Upper lobe of right lung (tissue), 1 donor: ENCODE measurements around the gene FUT8. TPM values are rescaled to one million over a fixed set of nuclear protein-coding genes. Genes with fewer than 3 reads are reported as not detected.
"Not testable (repeated sequence)": the region's sequence is repeated elsewhere in the genome, so short reads cannot be mapped to it uniquely, and the experiment has no call there.

Experiments used
- ATAC-seq: fragments of 200-7000 bp; cut with Tn5 transposase; one replicate; pipeline ENCODE4 v1.9.1; 2020; ENCODE audit warnings: mild to moderate bottlenecking, moderate library complexity
- DNase-seq: peaks from one replicate; pipeline ENCODE4 v3.0.0-alpha.2; 2020
- H3K27ac ChIP-seq: fragments of 200-600 bp; one replicate; pipeline ENCODE4 v1.8.0; 2022
- H3K27me3 ChIP-seq: fragments of 200-600 bp; one replicate; pipeline ENCODE4 v1.8.0; 2022; ENCODE audit warnings: mild to moderate bottlenecking
- H3K36me3 ChIP-seq: fragments of 200-600 bp; one replicate; pipeline ENCODE4 v1.8.0; 2022
- H3K4me1 ChIP-seq: fragments of 200-600 bp; one replicate; pipeline ENCODE4 v1.8.0; 2022
- H3K4me3 ChIP-seq: fragments of 200-600 bp; one replicate; pipeline ENCODE4 v1.8.0; 2022; ENCODE audit warnings: mild to moderate bottlenecking
- H3K9me3 ChIP-seq: fragments of 200-600 bp; one replicate; pipeline ENCODE4 v1.8.0; 2022
- CTCF ChIP-seq: fragments of 200-600 bp; IDR thresholded peaks from one replicate; pipeline ENCODE4 v1.8.0; 2022; ENCODE audit warnings: antibody characterized with exemption
- intact Hi-C: fragments of 100-400 bp; cut with DNase I; formaldehyde crosslinking; loops from one replicate; pipeline ENCODE4 v1.11.0; 2022
- total RNA-seq: library from RNA; stranded (reverse); fragmentation: NEBNext Ultra II Directional; extraction: Animal tissue kit (Norgen Biotek cat#: 25700); gene quantifications from one replicate; pipeline ENCODE4 v1.2.1, GENCODE V29; 2021
- donor health status: DM: no; HTN: yes; CAD: no; lungs with severe emphysema.

The FUT8 gene
- total RNA-seq, 1 donor from 2014 or later = 31.8 TPM

DNA sequence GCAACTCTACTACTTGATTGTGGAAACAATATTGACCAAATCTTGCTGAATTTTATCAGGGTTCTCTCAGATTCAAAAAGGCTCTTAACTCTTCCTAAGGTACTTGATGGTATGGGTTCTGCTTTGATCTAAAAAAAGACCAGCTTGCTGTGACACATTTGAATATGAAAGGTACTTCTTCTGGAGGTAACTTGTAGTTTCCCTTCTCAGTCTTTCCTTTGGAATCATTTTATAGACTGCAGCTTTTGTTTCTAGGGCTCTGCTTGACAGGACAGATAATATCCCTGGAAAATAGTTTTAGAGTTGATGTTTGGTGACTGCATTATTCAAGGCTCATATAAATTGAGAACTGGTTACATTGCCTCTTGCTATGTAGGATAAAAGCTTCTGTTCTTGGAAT lies 251.9 kb downstream of the FUT8 start:
- DNase-seq = no peak
- TF ChIP-seq CTCF = no peak
- Histone ChIP-seq H3K4me1 (no peaks in the 10 kb centered on the region), H3K36me3 (no peaks in the 10 kb centered on the region), H3K27ac (no peak overlapping the region), H3K9me3 (no peaks in the 10 kb centered on the region), H3K27me3 (no peaks in the 10 kb centered on the region), H3K4me3 (no peak overlapping the region)
- intact Hi-C loops = no loop called here
- ATAC-seq = no peak

DNA sequence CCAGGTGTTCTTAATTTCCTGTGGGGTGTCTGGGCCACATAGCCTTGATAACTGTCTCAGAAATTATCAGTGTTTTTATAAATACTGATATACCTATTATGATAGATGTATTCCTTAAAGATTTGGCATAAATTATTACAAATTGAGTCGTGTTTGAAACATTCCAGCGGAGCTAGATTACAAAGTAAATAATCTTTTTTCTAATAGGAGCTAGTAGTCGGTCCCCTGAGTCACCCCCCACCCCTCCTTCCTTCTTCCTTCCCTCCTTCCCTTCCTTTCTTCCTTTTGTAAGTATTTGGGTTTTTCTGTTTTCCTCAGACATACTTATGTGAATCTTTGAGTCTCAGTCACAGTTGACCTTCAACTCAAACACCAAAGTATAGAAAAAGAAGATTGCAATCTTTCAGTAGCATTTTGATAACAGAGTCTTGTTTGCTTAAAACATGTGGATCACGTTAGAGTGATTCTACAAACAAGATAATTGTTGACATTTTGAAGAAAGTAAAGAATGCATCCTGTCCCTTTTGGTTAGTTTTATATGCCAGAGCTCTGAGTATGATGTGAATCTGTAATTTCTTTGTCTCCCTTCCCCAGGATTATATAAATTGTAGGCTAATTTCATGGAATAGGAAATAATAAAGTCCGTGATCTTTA lies 264.0 kb downstream of the FUT8 start:
- ATAC-seq (no peak), DNase-seq (no peak)
- H3K9me3 ChIP-seq = no peaks in the 10 kb centered on the region
- no peaks in the 10 kb centered on the region for H3K27me3 ChIP-seq
- no peaks in the 10 kb centered on the region for H3K36me3 ChIP-seq
- no peak overlapping the region for H3K27ac ChIP-seq
- intact Hi-C loops = no loop called here
- H3K4me1 ChIP-seq = no peaks in the 10 kb centered on the region
- H3K4me3 ChIP-seq = no peak overlapping the region
- no peak for TF ChIP-seq CTCF

- H3K27me3 ChIP-seq = no peaks in the 10 kb centered on the region
- no peaks in the 10 kb centered on the region for H3K9me3 ChIP-seq
- no peaks in the 10 kb centered on the region for H3K4me1 ChIP-seq
- no peak overlapping the region for H3K4me3 ChIP-seq
- no peaks in the 10 kb centered on the region for H3K36me3 ChIP-seq
- ATAC-seq = no peak
- no peak for TF ChIP-seq CTCF
- no peak overlapping the region for H3K27ac ChIP-seq
- intact Hi-C loops = no loop called here
- DNase-seq = no peak
Observed at GRCh38 chr14:65685572-65685971, 273.0 kb downstream of the FUT8 start.

GRCh38 chr14:65686761-65687160 lies 274.2 kb downstream of the FUT8 start:
- no peak for TF ChIP-seq CTCF
- DNase-seq (no peak), ATAC-seq (no peak)
- Histone ChIP-seq H3K36me3 (no peaks in the 10 kb centered on the region), H3K4me1 (no peaks in the 10 kb centered on the region), H3K9me3 (no peaks in the 10 kb centered on the region), H3K27ac (no peak overlapping the region), H3K27me3 (no peaks in the 10 kb centered on the region), H3K4me3 (no peak overlapping the region)
- intact Hi-C loops = no loop called here

DNA sequence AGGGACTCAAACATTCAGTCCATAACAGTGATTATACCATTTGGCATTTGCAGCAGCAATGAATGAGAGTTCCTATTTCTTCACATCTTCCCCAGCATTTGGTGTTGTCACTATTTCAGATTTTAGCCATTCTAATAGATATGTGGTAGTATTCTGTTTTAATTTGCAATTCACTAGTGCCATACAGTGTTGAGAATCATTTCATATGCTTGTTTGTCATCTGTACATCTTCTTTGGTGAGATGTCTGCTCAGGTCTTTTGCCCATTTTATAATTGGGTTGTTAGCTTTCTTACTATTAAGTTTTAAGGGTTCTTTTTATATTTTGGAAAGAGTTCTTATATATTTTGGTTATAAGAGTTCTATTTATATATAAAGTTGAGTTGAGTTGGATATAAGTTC lies 276.5 kb downstream of the FUT8 start:
- H3K9me3 ChIP-seq = no peaks in the 10 kb centered on the region
- H3K4me3 ChIP-seq = no peak overlapping the region
- no peaks in the 10 kb centered on the region for H3K36me3 ChIP-seq
- H3K4me1 ChIP-seq = no peaks in the 10 kb centered on the region
- TF ChIP-seq CTCF = no peak
- DNase-seq (no peak), ATAC-seq (no peak)
- intact Hi-C loops = no loop called here
- H3K27ac ChIP-seq = no peak overlapping the region
- no peaks in the 10 kb centered on the region for H3K27me3 ChIP-seq

- intact Hi-C loops, ATAC-seq, H3K9me3 ChIP-seq, H3K4me1 ChIP-seq, DNase-seq, H3K4me3 ChIP-seq, H3K36me3 ChIP-seq, H3K27me3 ChIP-seq, H3K27ac ChIP-seq: not testable (repeated sequence)
Observed at GRCh38 chr14:65692566-65692965, 280.0 kb downstream of the FUT8 start.
